Parathyroid adenoma (tissue), 2 donors: ENCODE measurements around the gene DLX3.

Source experiments
- H2AFZ ChIP-seq: fragments of 300-600 bp; sonication (generic); one replicate; pipeline ENCODE4 v1.7.0; 2017; ENCODE audit warnings: antibody characterized with exemption, mild to moderate bottlenecking
- H3K27ac ChIP-seq: fragments of 300-600 bp; sonication (generic); one replicate; pipeline ENCODE4 v1.7.0; 2017
- H3K27me3 ChIP-seq: fragments of 300-600 bp; sonication (generic); one replicate; pipeline ENCODE4 v1.7.0; 2017; ENCODE audit warnings: low read length; ENCODE audit not compliant: control insufficient read depth, insufficient read depth
- H3K36me3 ChIP-seq: fragments of 300-600 bp; sonication (generic); one replicate; pipeline ENCODE4 v1.7.0; 2017; ENCODE audit warnings: low read length; ENCODE audit not compliant: control insufficient read depth, insufficient read depth
- H3K4me1 ChIP-seq: fragments of 300-600 bp; sonication (generic); one replicate; pipeline ENCODE4 v1.7.0; 2017; ENCODE audit warnings: control low read depth
- H3K4me2 ChIP-seq: fragments of 300-600 bp; sonication (generic); one replicate; pipeline ENCODE4 v1.7.0; 2017; ENCODE audit warnings: low read length
- H3K4me3 ChIP-seq: fragments of 300-600 bp; sonication (generic); one replicate; pipeline ENCODE4 v1.7.0; 2017; ENCODE audit warnings: low read depth, low read length
- H3K79me2 ChIP-seq: fragments of 300-600 bp; sonication (generic); one replicate; pipeline ENCODE4 v1.7.0; 2017; ENCODE audit warnings: control low read depth
- H3K9ac ChIP-seq: fragments of 300-600 bp; sonication (generic); one replicate; pipeline ENCODE4 v1.7.0; 2017; ENCODE audit warnings: mild to moderate bottlenecking
- H3K9me3 ChIP-seq: fragments of 300-600 bp; sonication (generic); one replicate; pipeline ENCODE4 v1.7.0; 2017; ENCODE audit warnings: low read length; ENCODE audit not compliant: control insufficient read depth
- TF ChIP-seq, protein P1 (sequence below): fragments of 300-600 bp; sonication (generic); IDR thresholded peaks from one replicate; pipeline ENCODE4 v1.7.0; 2017; ENCODE audit warnings: antibody characterized with exemption, mild to moderate bottlenecking
- donor health status: primary hyperparathyroidism.

DLX3 gene

DNA sequence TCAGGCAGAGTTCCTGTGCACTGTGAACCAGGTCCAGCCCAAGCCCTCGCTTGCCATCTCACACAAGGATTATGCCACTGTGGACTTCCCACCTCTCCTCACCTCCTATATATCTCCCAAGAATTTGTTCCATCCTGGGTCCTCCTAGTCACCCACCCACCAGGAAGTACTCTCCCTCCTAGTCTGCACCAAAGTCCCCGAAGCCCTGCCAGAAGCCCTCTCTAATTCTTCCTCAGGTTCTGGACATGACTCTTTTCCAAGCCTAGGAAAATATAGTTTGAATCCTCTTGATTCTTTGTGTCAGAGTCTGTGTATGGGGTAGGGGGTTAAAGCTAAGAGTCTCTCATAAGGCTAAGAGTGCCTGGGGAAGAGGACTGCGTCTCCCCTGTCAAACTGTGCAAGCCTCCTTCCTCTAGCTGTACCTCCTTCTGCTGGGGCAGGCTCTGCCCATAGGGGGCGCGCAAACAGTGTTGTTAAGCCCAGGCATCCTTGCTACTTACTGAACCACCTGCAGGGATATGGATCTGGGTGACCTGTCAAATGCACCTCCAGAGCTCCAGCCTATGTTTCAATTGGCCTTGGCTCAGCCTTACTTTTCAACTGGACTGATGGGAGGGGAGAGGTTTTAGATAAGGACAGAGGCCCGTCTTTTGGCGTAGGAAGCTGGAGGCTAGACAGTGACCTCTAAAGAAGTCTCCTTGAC lies 42.7 kb downstream of the DLX3 start:
- Histone ChIP-seq H3K4me3 (no peak overlapping the region), H3K79me2 (no peaks in the 10 kb centered on the region), H3K27ac (no peak overlapping the region), H2AFZ (no peak overlapping the region), H3K36me3 (no peaks in the 10 kb centered on the region), H3K9ac (no peak overlapping the region), H3K4me1 (no peaks in the 10 kb centered on the region), H3K9me3 (no peaks in the 10 kb centered on the region), H3K27me3 (no peaks in the 10 kb centered on the region), H3K4me2 (no peak overlapping the region)
- TF ChIP-seq, protein P1, sequence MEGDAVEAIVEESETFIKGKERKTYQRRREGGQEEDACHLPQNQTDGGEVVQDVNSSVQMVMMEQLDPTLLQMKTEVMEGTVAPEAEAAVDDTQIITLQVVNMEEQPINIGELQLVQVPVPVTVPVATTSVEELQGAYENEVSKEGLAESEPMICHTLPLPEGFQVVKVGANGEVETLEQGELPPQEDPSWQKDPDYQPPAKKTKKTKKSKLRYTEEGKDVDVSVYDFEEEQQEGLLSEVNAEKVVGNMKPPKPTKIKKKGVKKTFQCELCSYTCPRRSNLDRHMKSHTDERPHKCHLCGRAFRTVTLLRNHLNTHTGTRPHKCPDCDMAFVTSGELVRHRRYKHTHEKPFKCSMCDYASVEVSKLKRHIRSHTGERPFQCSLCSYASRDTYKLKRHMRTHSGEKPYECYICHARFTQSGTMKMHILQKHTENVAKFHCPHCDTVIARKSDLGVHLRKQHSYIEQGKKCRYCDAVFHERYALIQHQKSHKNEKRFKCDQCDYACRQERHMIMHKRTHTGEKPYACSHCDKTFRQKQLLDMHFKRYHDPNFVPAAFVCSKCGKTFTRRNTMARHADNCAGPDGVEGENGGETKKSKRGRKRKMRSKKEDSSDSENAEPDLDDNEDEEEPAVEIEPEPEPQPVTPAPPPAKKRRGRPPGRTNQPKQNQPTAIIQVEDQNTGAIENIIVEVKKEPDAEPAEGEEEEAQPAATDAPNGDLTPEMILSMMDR = peak; percentile 88

DNA sequence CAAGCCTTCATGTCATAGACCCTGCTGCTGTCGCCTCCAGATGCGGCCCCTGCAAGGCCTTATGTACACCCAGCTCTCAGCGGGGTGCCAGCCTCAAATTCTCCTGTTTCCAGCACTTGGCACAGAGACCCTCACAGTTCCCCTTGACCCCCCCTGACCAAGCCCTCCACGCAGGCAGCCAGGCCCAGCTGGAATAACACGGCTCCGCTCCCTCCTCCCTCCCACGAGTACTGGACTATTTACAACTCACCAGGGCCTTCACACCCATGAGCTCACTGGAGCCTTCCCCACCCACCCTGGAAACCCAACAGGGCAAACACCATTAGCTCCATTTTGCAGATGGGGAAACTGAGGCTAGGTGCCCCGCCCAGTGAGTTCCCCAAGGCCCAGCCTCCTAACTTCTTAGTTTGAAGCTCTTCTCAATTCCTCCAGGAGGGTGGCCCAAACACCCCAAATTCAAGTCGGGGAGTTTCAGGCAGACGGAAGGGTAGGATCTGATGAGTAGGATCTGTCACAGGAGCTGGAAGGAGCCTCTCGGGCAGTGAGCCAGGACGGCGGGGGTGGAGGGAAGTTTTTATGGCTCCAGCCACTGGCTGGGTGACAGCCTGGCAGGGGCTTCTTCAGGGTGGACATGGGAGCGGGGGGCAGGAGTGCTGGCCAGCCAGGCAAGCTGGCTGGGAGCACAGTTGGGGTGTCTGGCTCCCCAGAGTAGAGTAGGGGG lies 43.5 kb downstream of the DLX3 start:
- Histone ChIP-seq H3K27me3 (no peaks in the 10 kb centered on the region), H2AFZ (no peak overlapping the region), H3K4me2 (no peak overlapping the region), H3K9ac (no peak overlapping the region), H3K9me3 (no peaks in the 10 kb centered on the region), H3K4me3 (no peak overlapping the region), H3K27ac (no peak overlapping the region), H3K79me2 (no peaks in the 10 kb centered on the region), H3K4me1 (no peaks in the 10 kb centered on the region), H3K36me3 (no peaks in the 10 kb centered on the region)
- TF ChIP-seq, protein P1 = no peak

DNA sequence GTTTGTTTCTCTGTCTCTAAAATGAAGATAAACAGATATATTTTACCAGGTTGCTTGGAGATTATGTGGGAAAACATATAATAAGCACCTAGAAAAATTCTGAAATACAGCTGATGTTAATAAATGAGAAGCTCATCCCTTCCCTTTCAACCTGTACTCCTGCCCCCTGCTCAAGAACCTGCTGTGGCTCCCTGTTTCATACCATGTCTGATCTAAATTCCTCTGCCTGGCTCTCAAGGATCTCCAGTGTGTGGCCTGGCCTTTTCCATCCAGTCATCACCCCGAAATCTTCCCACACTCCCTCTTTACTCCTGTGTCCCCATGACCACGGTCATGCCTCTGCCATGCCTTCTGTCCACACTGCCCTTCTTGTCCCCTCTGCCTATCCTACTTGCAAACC lies 45.4 kb downstream of the DLX3 start:
- no peaks in the 10 kb centered on the region for H3K9me3 ChIP-seq
- no peak overlapping the region for H3K9ac ChIP-seq
- no peaks in the 10 kb centered on the region for H3K79me2 ChIP-seq
- no peak overlapping the region for H3K4me3 ChIP-seq
- H3K36me3 ChIP-seq = no peaks in the 10 kb centered on the region
- no peaks in the 10 kb centered on the region for H3K27me3 ChIP-seq
- TF ChIP-seq, protein P1 = no peak
- no peak overlapping the region for H3K4me2 ChIP-seq
- H3K4me1 ChIP-seq = no peaks in the 10 kb centered on the region
- H2AFZ ChIP-seq = no peak overlapping the region
- H3K27ac ChIP-seq = no peak overlapping the region

DNA sequence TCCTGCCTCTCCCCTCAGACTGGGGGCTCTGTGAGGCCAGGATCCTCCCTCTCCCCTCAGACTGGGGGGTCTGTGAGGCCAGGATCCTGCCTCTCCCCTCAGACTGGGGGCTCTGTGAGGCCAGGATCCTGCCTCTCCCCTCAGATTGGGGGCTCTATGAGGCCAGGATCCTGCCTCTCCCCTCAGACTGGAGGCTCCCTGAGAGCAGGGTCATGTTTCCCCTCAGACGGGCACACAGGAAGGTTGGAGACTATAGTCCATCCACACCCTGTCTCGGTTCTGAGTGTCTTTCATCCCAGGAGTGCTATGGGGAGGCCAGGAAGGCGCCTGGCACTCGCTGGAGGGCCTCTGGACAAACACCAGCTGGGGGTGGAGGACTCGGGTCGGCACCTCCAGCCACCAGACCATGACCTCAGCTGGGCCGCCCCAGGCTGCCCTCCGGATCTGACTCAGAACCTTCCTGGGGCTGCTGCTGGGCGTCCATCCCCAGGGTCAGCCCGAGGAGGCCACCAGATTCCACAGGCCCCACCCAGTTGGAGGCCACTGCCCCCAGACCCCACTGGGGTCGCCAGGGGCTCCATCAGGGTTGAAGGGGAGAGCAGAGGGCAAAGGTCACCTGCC lies 48.0 kb downstream of the DLX3 start:
- H2AFZ ChIP-seq = no peak overlapping the region
- no peaks in the 10 kb centered on the region for H3K9me3 ChIP-seq
- H3K36me3 ChIP-seq = no peaks in the 10 kb centered on the region
- H3K4me1 ChIP-seq = no peaks in the 10 kb centered on the region
- no peak overlapping the region for H3K27ac ChIP-seq
- H3K4me3 ChIP-seq = no peak overlapping the region
- no peak overlapping the region for H3K9ac ChIP-seq
- no peaks in the 10 kb centered on the region for H3K27me3 ChIP-seq
- TF ChIP-seq, protein P1 = no peak
- no peaks in the 10 kb centered on the region for H3K79me2 ChIP-seq
- H3K4me2 ChIP-seq = no peak overlapping the region
